GM03348 (cell line): ENCODE measurements around the gene SIRT7.
A peak's percentile ranks its signal among the peaks of the same experiment; 100 is the strongest.
"Not testable (repeated sequence)": the region's sequence is repeated elsewhere in the genome, so short reads cannot be mapped to it uniquely, and the experiment has no call there.

Experiments used
- DNase-seq: peaks from one replicate; pipeline ENCODE4 v3.0.0; 2012; ENCODE audit warnings: low spot score

The SIRT7 gene

DNA sequence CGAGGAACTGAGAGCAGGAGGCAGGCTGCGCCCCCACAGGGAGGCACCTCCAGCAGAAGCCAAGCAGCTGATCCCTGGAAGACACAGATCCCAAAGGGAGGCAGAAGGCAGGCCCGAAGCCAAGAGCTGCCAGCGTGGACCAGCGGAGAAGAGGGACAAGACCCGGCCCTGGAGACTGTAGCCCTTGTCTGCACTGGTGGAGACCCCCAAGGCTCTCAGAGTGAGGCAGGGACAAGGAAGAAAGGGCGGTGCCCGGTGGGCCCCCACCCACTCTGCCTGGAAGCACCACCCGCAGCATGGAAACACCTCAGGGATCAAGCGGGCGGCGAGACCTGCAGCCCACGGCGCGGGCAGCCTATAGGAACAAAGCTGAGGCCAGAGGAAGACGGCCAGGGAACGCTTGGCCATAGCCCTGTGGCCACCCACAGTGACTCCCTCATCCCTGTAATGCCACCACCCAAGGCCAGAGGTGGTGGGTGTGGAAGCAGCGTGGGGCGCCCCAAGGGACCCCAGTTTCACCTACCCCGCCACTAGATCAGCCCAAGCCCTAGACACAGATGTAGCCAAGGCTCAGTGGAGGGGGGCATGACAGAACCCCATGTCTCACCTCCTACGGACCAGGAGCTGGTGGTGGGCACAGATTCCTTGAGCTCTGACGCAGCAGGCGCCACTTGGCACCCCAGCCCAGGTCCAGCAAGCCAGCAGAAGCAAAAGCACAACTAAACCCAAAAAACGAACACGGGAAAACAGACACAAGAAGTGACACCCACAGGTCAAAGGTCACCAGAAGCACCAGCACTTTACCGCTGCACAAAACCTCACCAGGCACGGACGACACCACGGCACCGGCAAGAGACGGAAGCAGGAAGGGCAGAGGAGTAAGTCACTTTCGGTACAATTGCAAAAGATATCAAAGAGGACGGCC lies 2.9 kb upstream of the SIRT7 start:
- no peak for DNase-seq

DNA sequence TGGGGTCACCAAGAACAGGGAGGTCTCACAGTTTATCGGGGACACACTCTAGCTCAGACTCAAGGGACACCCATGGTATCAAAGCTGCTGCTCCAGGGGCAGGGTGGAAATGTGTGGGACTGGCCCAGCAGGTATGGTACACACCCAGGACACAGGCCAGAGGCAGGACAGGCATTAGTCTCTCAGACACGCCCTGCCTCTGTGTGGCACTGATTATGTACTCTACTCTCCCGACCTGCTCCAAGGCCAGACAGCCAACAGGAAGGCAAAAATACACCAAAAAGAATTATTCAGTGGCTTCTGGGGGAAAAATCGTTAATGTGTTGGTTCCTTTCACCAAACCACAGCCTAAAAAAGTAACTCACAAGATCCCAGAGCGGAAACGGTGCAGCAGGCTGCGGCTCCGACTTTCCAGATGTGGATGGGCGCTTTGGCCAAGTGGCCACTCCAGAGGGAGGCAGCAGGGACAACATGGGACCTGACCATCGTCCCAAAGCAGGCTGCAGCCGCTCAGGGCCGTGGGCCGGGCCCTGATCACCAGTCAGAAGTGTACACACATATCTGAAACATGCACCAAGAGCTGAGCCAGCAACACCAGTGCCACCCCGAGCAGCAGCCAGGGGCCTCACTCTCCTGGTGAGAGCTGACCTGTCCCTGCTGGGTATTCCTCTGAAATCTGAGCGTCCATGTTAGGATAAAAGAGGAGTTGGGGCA lies 1.0 kb upstream of the SIRT7 start:
- DNase-seq = no peak

DNA sequence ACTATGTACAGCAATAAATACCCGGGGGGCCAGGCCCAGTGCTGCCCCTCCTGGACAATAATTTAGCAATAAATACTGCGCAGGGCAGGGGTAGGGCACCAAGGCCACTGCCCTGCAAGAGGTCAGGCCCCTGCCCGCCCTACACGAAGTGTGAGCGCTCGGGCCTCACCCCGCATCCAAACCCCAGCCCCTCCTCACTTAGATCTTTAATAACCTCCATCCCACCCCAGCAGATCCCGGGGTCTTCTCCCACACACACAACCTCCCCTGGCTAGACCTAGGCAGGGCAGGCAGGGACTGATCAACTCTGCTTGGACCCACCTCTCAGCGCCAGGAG lies 325 bp upstream of the SIRT7 start:
- not testable (repeated sequence) for DNase-seq

DNA sequence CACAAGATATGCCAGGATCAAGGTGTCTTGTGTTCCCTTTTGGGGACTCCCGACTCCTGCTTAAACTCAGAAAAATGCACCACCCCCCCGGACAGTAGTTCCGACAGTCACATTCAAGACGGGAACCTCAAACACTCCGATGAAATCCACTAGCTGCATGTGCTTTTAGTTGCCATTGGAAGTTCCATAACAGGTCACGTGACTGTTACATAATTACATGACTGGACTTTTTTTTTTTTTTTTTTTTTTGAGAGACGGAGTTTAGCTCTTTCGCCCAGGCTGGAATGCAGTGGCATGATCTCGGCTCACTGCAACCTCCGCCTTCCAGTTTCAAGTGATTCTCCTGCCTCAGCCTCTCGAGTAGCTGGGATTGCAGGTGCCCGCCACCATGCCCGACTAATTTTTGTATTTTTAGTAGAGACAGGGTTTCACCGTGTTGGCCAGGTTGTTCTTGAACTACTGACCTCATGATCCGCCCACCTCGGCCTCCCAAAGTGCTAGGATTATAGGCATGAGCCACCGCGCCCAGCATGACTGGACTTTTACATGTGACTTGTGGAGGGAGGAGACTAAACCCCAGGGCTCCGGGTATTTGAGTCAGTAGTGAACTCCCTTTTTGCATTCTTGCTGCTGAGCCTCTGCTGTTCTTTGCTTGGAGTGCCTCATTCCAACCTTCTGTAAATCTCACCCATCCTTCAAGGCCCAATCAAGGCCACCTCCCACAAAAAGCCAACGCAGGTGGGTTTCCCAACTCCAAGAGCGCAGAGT lies 1.6 kb downstream of the SIRT7 start:
- DNase-seq = no peak

DNA sequence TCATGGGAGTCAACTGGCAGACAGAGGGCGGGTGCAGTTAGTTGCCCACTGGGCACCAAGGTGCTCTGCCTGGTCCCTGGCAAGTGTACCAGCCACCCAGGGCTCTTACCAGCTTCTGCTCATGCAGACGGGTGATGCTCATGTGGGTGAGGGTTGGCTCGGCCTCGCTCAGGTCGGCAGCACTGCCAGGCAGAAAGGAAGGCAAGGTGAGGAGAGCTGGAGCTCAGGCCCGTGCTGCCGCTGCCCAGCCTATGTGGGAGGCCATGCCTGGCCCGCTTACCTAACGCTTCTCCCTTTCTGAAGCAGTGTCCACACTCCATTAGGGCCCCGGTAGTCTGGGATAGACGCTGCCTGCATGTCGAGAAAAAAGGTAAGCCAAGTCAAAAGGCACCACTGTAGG lies 2.6 kb downstream of the SIRT7 start:
- DNase-seq = no peak

DNA sequence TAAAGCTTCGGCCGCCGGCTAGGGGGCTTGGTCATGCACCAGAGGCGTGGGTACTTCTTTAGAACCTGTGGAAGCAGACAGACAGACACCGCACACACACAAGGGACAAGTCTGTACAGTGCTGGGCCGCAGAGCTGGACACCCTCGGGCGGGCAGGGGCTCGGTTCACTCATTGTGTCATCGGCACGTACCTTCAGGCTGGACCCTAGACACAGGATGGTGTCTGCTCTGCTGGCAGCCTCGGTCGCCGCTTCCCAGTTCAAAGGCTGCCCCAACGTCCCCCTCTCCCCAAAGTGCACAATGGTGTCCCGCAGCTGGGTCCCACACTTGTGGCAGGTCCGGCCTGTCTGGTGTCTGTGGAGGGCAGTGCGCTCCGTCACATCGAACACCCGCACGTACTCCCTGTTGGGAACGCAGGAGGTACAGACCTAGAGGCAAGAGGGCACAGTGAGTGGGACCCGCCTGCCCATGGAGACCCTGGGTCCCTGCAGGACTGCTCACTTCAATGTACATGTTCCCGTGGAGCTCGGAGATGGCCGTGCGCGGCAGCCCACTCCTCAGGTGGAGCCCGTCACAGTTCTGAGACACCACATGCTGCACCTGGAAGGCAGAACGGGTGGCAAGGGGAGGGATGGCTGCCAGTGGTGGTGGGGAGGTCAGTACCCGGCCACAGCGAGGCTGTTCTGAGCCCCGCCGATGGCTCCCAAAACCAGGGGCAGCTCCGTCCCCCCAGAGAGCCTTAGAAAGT lies 3.7 kb downstream of the SIRT7 start:
- DNase-seq = no peak

DNA sequence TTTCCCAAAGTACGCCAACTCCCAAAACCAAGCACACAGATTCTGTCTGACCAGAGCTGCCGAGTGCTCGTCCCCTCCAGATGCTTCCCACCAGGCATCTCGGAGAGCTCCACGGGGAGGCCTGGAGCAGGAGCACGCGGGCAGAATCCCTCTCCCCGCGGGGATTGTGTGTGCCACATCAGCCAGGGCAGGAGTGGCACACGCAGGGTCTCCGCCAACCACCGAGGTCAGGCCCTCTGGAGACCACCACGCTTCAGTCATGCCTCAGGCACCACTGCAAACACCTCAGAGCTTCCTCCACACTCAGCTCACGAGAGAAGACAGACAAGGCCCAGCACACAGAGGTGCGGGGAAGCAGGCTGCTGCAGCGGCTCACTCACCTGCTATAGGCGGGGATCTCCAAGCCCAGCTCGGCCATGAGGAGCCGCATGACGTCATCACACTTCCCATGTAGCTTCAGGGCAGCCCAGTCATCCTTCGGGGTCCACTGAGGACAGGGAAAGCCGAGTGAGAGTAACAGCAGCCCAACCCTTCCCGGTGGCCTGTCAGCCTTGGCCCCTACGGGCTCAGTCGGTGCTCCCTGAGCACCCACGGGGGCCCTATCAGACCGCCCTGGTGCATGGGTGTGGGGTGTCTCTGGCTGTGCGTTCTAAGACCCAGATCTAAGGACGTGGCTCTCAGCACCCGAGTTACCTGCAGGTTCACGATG lies 4.4 kb downstream of the SIRT7 start:
- no peak for DNase-seq

DNA sequence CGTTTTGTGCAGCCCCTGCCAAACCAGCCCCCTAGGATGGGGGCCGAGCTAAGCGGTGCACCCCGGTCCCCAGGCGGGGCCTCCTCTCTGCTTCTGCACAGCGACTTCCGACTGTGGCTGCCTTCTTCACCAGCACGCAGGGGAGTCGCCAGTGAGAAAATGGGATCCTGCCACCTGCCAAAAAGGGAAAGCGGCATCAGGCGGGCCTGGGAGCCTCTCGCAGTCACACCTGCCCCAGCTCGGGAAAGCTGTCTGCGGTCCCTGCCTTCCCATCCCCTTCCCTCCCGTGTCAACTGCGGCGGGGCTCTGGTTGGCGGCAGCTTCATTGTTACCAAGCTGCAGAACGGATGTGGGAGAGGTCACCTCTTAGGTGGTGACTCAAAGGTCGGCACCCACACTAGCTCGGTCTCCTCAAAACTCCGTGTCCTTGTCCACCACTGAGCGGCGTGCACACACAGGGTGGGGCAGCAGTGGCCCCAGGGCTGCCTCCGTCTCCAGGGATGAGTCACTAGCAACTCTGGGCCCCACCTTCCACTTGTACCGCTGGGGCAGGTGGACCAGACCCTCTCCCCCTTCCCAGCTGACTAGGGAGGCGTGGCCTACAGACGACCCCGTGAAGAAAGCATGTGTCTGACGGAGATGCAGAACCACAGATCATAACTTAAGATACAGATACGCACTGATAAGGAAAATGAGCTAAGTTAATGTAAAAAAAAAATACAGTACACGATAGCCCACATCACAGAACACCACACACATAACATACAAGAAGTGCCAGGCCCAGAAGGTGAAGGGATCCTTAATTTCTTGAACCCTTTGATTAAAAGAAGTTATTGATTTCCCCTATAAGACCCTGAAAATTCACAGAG lies 5.3 kb downstream of the SIRT7 start:
- no peak for DNase-seq

DNA sequence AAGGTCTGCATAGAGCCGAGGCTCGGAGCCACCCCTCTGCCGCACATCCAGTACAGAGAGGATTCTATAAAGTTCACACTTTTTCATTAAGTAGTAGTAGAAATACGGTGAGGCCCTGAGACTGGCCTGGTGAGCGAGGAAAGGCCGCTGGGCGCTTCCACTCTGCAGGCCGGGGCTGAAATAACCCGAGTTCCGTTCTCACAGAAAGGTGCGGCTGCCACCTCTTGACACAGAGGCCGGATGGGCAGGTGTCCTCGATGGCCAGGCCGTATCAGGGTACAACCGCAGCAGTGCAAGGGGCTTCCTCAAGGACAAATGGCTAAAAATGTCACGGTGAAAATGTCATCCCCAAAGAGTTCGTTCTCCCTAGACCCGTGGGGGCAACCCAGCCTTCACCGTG lies 6.0 kb downstream of the SIRT7 start:
- DNase-seq = no peak

DNA sequence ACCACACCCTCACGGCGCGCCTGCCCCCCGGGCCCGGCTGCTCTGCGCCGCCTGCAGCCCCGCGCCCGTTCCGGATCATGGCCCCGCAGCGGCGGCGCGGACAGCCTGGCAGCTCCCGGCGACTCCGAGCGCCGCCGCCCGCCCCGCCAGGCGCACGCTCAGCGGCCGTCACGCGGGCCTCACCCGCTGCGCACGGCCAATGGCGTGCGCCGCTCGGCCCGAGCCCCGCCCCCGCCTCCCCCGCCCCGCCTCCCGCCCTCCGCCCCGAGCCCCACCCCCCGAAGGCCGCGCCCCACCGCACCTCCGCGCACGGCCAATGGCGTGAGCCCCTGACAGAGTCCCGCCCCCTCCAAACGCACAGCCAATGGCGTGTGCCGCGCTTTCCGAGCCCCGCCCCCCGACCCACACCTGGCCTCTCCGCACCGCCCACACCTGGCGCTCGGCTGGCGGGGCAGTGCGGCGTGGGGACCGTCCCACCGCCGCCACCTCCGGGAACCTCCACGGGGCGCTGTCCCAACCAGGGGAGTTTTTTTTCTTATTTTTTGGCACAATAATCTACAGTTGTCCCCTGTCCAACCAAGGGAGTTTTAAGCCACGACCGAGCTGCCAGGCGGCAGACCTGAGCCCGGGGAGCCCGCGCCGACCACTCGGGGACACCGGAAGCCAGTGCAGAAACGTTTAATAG lies 6.6 kb downstream of the SIRT7 start, which contains the start of gene PCYT2:
TSS of gene PCYT2 (minus strand) at position 123 of the 685 bp plus-strand sequence. CDS start at position 79, 44 bp downstream.
- DNase-seq = peak; percentile 99

DNA sequence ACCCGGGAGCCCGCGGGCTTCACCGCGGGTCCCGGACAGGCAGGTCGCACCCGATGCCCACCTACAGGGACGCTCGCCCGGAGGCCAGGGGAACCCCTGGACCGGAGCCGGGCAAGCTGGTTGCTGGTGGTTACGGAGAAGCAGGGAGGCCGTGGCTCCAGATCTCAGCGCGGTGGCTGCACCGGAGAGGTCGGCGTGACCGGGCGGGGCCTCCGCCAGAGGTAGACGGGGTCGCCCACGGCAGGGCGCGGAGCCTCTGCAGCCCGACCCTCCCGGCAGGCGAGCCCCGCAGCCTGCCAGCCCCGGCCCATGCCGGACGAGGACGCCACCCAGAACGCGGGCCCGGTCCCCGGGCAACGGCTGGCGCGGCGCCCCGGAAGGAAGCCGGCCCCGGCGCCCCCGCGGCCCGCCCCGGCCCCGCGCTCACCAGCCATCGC lies 7.1 kb downstream of the SIRT7 start:
- DNase-seq = no peak

DNA sequence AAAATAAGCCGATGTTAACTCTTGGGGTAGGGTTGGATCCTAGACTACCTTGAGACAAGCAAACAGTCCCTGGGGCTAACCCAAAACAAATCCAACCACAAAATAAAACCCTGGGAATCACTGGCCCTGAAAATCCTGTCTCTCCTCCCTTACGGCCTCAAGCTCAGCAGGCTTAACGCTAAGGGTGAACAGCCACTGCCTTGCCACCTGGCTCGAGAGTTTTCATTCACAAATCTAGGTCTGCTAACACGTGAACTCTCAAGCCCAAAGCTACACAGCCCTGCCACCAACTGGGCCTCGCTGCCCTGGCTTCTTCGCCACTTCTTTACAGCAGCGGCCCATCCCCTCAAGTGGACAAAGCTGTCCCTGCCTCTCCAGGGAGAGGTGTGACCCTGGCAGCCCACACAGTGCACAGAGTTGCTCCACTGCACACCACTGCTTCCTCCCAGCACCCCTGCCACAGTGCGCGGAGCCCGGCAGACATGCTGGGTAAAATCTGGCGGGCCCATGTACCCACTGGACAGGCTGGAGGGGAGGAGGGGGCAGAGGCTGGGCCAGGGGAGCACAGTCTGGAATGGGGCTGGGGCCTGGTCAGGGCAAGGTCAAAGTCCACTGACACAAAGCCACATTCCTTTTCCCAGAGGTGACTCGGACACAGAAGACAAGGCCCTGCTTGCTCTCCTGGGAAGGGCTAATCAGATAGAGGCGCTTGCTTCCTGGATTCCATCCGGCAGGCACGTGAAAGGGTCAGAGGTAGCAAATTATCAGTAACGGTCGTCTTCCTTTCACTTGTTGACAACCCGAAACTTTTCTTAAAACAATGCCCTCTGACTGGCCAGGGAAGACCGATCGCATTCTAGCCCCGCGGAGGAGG lies 7.8 kb downstream of the SIRT7 start:
- DNase-seq = no peak

DNA sequence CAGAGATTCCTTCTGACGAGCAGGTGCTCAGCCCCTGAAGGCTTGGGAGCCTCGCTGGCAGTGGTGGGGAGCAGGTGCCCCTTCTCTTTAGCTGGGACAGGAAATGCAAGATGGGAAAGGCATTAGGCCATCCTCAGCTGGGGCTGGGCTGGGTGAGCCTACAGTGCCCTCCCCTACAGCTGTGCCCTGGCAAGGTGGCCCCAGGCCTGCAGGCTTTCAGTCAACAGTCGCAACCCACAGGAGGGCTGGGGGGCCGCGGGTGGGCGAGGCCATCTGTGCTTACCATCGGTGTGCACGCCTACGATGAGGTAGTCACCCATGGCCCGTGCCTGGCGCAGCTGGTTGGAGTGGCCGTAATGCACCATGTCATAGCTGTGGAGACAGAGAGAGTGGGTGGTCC lies 8.7 kb downstream of the SIRT7 start:
- no peak for DNase-seq

DNA sequence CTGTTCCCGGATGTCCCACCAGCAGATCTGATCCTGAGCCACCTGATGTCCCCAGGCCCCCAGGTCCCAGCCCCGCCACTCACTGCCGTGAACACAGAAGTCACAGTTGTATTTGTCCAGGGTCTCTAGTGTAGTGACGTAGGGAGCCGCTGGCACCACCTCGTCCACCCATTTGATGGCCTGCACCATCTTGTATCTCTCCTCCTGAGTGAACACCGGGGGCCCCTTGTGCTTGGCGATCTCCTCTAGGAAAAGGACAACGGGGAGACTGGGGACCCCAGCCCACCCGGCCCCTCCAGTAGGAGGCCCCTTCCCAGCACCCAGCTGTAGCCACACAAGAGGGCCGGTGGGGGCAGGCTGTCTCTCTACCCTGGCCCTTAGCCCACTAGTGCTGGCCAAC lies 9.2 kb downstream of the SIRT7 start:
- DNase-seq = no peak

DNA sequence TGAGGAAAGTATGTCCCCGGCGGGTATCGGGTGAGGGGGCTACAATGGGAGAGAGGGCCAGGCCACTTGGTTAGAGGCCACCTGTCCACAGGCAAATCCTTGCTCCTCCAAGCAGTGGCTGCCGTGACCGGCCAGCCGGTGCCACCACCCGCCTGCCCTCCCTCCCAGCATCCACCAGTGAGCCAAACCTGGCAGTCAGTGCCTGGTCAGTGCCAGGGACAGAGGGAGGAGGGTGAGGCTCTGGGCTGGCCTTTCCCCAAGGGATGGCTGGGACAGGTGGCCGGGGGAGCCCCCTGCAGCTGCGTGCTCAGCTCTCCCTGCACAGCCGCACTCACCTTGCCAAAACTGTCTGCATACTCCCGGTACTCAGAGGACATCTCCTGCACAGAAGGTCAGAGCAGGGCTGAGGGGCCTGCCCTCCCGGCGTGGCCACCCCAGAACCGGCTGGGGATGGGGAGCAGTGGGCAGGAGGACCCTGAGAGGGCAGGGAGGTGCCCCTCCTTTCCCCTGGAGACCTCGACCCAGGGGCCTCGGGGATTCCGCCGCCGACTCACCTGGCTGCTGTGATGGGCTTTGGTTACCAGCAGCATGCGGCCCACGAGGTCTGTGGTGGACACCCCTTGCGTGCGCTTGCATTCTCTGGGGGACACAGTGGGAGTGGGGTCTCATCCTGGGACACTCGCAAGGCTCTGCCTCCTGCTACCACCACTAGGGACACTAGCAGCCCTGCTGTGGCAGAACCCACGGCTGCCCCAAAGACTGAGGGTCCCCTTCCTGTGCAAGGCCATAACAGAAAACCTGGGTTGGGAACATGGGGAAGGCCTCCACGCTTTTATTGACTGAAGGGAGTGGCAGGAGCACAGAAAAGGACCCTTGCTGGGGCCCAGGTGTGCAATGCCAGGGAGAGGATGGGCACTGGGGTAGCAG lies 10.5 kb downstream of the SIRT7 start:
- DNase-seq = no peak

DNA sequence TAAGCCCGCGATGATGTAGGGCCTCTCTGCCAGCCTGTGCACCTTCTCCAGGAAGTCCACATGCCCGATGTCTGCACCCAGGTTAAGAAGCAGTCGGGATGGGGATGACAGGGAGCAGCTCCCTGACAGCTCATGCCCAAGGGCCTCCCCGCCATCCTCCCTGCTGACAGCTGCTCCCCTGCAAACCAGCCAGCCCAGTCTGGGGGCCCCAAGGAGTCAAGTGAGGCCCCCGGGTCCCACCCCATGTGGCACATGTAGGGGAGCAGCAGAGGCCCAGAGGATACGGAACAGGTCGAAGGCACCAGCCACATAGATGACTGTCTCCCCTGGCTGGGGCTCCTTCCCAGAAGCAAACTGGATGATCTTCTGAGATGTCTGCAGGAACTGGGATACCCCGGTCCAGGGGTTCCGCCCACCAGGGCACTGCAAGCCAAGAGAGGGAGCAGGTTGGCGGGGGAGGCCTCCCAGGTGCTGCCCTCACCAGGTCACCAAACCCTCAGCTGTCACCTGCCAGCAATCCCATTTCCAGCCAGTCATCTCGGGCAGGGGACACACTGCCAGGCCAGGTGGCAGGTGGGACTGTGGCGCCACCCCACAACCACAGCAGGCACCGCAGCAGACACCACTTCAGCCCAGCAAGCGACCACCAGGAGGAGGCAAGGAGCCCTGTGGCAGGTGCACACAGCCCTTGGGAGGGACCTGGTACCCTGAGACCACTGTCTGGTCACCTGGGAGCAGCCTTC lies 11.3 kb downstream of the SIRT7 start:
- DNase-seq = no peak

DNA sequence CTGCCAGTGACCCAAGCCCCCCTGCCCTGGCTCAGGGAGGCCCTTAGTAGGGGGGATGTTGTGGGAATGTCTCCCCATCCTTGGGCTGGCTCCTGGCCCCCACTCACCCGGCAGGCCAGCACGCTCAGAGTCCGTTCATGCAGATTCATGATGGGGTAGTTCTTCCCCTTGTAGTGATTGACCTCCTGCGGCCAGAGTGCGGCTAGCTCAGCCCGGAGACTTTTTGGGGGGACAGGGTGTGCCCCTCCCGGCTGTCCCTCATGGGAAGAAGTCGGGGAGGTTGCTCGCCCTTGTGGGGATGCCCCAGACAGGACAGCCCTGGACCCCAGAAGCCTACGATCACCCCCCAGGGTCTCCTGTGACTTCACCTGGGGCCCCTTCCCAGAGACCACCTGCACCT lies 12.0 kb downstream of the SIRT7 start:
- DNase-seq = no peak
